Retinal pigment epithelial cell (primary cell): Measurements from ENCODE around the gene MROH2B.

ENCODE experiments used
- DNase-seq: peaks from one replicate; pipeline ENCODE4 v3.0.0-alpha.2; 2010; ENCODE audit warnings: low read depth
- H3K4me3 ChIP-seq: 2 replicates; pipeline ENCODE4 v1.5.1; 2011; ENCODE audit warnings: mild to moderate bottlenecking, low read length, control low read depth, moderate library complexity
- CTCF ChIP-seq: conservative IDR thresholded peaks from 2 replicates; pipeline ENCODE4 v1.5.1; 2011; ENCODE audit warnings: low read depth, low read length, control low read depth, inconsistent platforms

Gene MROH2B

GRCh38 chr5:41071975-41072374, 833 bp upstream of the MROH2B start:
- TF ChIP-seq CTCF: no peak
- DNase-seq: no peak

GRCh38 chr5:41067714-41068568, 3.2 kb downstream of the MROH2B start:
- DNase-seq: no peak
- H3K4me3 ChIP-seq: no peak overlapping the region
- TF ChIP-seq CTCF: no peak

More at GRCh38 chr5:41071975-41072374, 833 bp upstream of the MROH2B start:
- no peak overlapping the region for H3K4me3 ChIP-seq

- H3K4me3 ChIP-seq: no peak overlapping the region
- no peak for DNase-seq
- TF ChIP-seq CTCF: no peak
These were observed 5.3 kb downstream of the MROH2B start for GRCh38 chr5:41065691-41066335.

GRCh38 chr5:41057940-41058339, 13.2 kb downstream of the MROH2B start:
- no peak for TF ChIP-seq CTCF
- DNase-seq: no peak

GRCh38 chr5:41057231-41057630, 13.9 kb downstream of the MROH2B start:
- DNase-seq: no peak
- no peak for TF ChIP-seq CTCF
- no peak overlapping the region for H3K4me3 ChIP-seq

More at GRCh38 chr5:41057940-41058339, 13.2 kb downstream of the MROH2B start:
- no peak overlapping the region for H3K4me3 ChIP-seq

GRCh38 chr5:41048986-41049385, 22.2 kb downstream of the MROH2B start:
- no peak for DNase-seq
- no peak for TF ChIP-seq CTCF
- no peak overlapping the region for H3K4me3 ChIP-seq
